Posterior vena cava (tissue), 2 donors: Measurements from ENCODE around the gene RPL36. TPM values are rescaled to one million over a fixed set of nuclear protein-coding genes. Genes with fewer than 3 reads are reported as not detected.
A peak's percentile ranks its signal among the peaks of the same experiment; 100 is the strongest.

Experiments
- DNase-seq: peaks from one replicate; pipeline ENCODE4 v3.0.0-alpha.2; 2020; ENCODE audit warnings: low spot score
- intact Hi-C, 2 donors: fragments of 100-400 bp; cut with DNase I; formaldehyde crosslinking; loops; one replicate each; pipeline versions ENCODE4 v1.14.1 to v1.14.2; 2022 to 2023
- long read RNA-seq, 2 donors: library from polyadenylated mRNA; unstranded; transcript quantifications; one replicate each; pipeline ENCODE4 v2.0.0, GENCODE V29; 2020 to 2021
- total RNA-seq, 2 donors: library from RNA; stranded (reverse); fragmentation: NEBNext Ultra II Directional; extraction: Animal tissue kit (Norgen Biotek cat#: 25700); gene quantifications; one replicate each; pipeline ENCODE4 v1.2.1, GENCODE V29; 2021
- donor health status: DM: yes; HTN: yes; CAD: no.
- donor health status: DM: yes; HTN: yes; CAD: no.

Gene RPL36
- total RNA-seq, result 100 to 1,000 TPM; 525 to 575 TPM
- long read RNA-seq, donor 1, transcript RPL36-201 (4 exons, 707 nt), result major isoform, 60 of 63 reads
- long read RNA-seq, donor 1, partial matches to known transcripts, result 1 of 63 reads
- long read RNA-seq, donor 1, other reads (novel, unspliced or antisense), result 1 of 63 reads
- long read RNA-seq, donor 2, transcript RPL36-201 (4 exons, 707 nt), result major isoform, 71 of 91 reads
- long read RNA-seq, donor 2, transcript RPL36-202 (3 exons, 556 nt), result minor isoform, 6 of 91 reads
- long read RNA-seq, donor 2, partial matches to known transcripts, result 8 of 91 reads
- long read RNA-seq, donor 2, other reads (novel, unspliced or antisense), result 6 of 91 reads

DNA sequence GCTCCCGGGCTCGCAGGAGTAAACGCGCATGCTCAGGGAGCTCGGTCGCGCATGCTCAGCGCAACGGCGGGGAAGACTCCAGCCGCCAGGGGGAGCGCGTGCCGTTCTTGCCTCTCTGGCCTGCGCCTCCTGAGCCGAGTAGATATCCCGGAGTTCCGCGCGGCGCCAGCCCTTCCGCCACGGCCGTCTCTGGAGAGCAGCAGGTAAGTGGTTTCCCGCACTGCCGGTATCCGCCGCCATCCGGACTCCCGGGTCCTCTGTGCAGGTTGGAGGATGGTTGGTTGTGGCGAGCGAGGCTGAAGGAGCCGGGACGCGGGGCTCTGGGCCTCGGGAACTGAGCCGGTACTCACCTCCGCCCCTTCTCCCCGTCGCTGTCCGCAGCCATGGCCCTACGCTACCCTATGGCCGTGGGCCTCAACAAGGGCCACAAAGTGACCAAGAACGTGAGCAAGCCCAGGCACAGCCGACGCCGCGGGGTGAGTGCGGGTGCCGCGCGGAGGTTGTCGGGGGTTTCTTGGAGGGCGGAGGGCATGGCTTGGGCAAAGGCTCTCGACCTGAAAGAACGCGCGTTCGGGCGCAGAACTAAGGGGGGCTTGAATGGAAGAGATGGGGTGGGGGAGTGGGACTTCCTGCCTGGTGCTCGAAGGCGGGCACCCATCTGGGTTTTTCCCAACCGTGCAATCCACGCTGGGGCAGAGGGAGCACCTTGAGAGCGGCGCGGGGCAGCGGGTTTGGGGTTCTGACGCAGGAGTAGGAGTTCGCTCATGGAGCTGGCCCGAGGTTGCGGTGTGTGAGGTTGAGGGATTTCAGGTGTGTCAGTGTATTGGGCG is at the start of gene RPL36:
TSS of gene RPL36 (plus strand) at position 171 of the 830 bp plus-strand sequence. CDS start at position 384, 213 bp downstream.
- intact Hi-C loops, result no loop called here
- peak; percentile 100 for DNase-seq

DNA sequence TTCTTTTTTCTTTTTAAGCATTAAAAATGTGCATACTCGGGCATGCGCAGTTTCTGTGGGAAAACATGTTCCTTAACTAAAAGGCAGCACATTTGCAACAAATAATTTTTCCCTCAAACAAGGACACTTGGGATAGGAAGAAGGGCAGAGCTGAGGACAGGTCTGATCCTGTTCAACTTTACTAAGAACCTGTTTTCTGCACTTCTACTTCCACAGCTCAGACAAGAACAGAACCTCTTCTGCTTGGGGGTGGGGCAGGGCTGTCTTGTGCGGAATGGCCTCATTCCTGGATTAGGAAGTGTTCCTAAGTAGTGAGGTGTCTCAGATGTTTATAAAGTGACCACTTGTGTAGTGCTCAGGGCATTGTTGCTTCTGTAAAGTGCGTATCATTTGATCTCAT is 48.9 kb upstream of the RPL36 start:
- intact Hi-C loops, result no loop called here
- no peak for DNase-seq

DNA sequence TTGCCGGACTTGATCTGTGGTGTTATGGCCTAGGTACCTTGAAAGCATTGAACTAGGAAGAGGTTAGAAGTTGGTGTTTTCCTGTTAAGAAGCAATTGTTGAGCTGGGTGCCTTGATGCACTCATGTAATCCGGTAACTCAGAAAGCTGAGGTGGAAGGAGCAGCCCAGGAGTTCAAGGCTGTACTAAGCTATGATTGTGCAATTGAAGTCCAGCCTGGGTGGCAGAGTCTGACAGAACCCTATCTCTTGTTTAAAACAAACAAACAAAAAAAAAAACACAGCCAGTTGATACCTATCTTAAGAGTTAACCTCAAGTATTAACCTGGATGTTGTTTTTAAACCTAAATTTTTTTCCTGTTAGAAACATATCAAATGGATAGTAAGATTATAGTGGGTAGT is 47.9 kb upstream of the RPL36 start:
- DNase-seq, result peak; percentile 7
- intact Hi-C loops, result no loop called here

DNA sequence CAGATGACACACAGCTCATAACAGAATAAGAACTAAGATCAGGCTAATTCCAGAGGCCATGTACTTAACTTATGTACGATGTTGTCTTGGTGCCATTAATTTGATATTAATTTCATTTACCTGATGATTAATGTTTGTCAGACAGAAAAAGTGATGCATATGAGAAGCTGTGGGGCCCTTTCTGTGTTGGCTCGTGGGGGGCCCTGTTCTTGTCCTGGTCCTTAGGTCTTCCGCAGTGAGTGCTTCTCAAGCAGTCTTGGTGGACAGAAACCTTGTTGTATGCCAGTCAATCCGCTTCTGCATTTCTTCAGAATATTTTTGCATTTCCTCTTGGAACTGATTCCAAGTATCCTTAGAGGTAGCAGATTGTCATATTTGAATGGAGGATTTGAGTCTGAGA is 47.0 kb upstream of the RPL36 start:
- intact Hi-C loops, result no loop called here
- no peak for DNase-seq

DNA sequence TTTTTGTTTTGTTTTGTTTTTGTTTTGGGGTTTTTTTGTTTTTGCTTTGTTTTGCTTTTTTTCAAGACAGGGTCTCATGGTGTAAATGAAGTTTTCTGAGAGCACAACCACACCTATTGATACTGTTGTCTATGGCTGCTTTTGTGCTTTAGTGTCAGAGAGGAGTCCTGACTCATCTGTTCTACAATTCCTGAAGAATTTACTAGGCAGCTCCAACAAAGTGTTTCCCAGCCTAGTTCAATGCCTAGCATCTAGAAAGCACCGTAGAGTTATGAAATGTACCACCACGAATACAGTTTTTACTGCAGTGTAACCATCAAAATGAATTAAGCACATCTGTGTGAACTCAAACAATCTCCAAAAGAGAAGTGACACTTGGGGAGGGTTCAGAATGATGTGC is 46.1 kb upstream of the RPL36 start:
- intact Hi-C loops, result no loop called here

DNA sequence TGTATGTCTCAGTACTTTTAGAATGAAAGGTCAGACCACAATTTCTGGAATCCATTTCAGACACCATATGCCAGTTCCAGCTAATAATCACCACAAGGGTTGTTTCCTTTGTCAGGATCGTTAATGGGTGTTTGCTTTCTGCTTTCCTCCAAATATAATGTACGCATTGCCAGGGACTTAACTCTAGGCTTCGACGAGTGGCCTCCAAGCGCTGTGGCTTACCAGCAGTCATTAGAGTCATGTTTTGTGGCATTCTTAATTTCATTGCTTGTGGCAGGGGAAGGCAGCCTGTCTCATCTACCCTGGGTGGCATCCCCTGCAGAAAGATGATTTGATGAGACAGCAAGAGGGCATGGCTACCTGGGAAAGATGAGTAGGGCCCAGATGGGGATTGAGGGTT is 44.7 kb upstream of the RPL36 start:
- DNase-seq, result peak; percentile 34

More for the DNA sequence above, 46.1 kb upstream of the RPL36 start:
- DNase-seq, result no peak

DNA sequence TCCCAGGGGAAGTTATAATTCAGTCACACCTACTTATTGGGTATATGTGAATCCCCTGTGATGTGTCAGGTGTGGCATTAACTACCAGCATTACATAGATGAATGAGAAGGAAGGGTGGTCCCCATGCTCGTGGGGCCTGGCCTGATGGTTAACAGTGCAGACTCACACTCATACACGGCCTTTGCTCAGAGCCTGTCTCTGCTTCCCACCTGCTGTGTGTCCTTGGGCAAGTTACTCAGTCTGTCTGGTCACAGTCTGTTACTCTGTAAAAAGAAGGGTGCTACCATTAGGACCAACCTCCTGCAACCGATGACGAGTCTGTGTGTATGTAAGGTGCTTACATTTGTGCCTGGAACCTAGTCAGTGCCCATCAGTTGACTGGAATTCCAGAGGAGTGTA is 43.4 kb upstream of the RPL36 start:
- intact Hi-C loops, result no loop called here
- DNase-seq, result peak; percentile 7

More for the DNA sequence above, 44.7 kb upstream of the RPL36 start:
- intact Hi-C loops, result no loop called here

DNA sequence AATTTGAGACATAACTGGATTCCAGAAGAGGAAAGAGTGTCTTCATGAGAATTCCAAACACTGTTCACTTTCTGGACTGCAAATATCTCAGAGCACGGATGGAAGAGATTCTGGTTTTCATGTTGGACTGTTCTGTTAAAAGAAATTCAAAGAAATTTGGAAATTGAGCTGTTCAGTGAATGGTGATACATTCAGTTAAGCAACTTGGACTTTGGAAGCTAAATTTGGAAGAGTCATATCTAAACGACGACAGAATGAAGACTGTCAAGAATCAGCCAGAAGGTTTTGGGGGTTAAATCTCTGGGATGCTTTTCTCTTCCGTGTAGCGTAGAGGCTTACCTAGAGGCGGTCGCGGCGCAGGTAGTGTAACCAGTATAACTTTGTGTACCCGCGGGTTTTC is 41.6 kb upstream of the RPL36 start:
- intact Hi-C loops, result no loop called here

DNA sequence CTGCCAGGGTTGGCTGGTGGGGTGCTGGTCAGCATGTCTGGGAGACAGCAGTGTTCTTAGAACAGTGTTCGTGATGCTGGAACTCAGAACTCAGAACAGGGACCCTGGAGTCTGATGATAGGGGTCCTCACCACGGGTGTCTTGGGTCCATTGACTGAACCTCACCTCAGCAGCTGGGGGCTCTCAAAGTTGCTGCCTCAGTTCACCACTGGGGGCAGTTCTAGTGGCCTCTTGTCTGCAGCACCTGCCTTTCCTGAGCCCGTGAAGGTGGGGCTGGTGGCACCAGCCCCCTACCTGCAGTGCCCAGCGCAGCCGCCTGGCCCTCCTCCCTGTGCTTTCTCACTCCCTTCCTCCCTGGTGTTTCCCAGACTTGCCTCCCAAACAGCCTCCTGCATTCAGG is 38.7 kb upstream of the RPL36 start:
- peak; percentile 45 for DNase-seq

More for the DNA sequence above, 41.6 kb upstream of the RPL36 start:
- DNase-seq, result no peak

DNA sequence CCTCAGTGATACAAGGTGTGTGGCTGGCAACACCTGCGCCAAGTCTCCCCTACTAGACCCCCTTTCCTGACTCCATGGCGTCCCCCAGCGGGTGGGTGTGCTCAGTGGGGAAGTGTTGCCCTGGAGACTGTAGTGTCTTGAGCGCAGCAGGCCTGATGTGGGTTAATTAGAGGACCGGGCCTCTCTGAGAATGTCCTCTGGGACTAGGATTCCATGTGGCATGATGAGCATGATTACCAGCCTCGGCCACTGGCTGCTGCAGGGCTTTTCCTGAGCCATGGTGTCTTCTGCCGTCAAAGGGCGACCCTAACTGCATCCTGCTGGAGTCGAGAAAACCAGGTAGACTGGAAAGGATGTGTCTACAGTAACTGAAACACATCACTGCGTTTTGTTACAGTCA is 37.8 kb upstream of the RPL36 start:
- peak; percentile 73 for DNase-seq
- intact Hi-C loops, result no loop called here

More for the DNA sequence above, 38.7 kb upstream of the RPL36 start:
- intact Hi-C loops, result no loop called here

DNA sequence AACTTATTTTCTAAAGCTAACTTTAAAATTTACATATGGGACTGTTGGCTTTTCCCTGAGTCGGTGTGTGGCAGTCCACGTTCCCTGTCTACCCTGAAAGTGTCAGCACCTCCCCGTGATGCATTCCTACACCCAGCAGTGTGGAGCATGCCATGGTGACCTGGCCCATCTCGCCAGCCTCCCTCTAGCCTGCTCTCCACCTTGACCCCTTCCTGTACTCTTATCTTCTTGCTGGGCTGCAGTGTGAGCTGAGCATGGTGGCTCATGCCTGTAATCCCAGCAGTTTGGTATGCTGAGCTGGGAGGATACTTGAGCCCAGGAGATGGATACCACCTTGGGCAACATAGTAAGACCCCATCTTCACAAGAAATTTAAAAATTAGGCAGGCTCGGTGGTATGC is 35.2 kb upstream of the RPL36 start:
- intact Hi-C loops, result no loop called here
- DNase-seq, result peak; percentile 58

DNA sequence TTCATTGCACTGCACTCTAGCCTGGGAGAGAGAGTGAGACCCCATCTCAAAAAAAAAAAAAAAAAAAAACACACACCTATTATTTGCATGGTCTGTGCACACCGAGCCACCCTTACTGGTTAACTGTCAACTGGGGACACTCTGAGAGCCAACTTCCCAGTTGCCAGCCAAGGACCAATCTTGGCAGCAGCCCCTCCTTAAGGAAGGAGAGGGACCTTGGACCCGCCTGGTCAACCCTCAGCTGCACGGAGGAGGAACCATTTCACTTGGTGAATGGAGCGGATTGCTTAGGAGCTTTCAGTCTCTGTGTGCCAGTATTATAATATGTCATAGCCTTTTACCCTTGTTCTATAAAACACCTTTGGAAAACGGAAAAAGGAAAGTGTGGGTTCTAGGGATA is 34.7 kb upstream of the RPL36 start:
- DNase-seq, result peak; percentile 17
- intact Hi-C loops, result no loop called here

DNA sequence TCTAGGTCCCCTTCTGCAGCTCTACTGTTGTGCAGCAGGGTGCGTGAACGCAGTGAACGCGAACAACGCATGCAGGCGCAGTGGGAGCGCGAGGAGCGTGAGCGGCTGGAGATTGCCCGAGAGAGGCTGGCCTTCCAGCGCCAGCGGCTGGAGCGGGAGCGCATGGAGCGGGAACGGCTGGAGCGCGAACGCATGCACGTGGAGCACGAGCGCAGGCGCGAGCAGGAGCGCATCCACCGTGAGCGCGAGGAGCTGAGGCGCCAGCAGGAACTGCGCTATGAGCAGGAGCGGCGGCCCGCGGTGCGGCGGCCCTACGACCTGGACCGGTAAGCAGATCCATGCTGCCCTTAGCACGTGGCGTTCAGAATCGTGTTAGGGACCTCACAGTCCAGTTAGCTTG is 28.6 kb upstream of the RPL36 start:
- intact Hi-C loops, result no loop called here
- no peak for DNase-seq

DNA sequence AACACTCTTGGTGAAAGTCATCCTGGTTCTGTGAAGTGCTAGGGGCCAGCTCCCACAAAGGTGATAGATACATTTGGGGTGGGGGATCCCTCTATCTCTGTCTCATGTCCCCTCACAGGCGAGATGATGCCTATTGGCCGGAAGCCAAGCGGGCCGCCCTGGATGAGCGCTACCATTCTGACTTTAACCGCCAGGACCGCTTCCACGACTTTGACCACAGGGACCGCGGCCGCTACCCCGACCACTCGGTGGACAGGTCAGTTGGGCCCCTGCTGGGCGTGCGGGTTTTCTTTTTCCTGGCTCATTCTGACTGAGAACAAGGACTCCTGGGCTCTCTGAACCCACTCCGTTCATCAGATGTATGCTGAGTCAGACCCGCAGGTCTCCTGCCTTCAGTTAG is 26.2 kb upstream of the RPL36 start:
- intact Hi-C loops, result no loop called here
- DNase-seq, result no peak

DNA sequence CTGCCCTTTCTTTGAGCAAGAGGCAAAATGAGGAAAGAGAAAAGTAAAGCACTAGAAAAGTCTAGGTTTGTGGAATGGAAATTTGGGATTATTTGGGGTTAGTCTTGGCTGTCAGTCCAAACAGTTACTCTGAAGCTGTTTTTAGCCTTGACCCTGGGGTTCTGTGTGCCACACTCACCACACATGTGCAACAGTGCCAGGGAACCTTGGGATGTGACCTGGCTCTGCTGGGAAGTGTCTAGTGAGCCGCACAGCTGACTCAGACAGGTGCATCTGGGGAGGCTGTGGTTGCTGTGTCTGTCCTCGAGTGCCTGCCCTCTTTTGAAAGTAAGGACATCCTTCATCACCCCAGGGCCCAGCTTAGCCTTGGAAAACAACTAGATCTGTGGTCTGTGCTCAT is 25.6 kb upstream of the RPL36 start:
- intact Hi-C loops, result no loop called here
- no peak for DNase-seq

DNA sequence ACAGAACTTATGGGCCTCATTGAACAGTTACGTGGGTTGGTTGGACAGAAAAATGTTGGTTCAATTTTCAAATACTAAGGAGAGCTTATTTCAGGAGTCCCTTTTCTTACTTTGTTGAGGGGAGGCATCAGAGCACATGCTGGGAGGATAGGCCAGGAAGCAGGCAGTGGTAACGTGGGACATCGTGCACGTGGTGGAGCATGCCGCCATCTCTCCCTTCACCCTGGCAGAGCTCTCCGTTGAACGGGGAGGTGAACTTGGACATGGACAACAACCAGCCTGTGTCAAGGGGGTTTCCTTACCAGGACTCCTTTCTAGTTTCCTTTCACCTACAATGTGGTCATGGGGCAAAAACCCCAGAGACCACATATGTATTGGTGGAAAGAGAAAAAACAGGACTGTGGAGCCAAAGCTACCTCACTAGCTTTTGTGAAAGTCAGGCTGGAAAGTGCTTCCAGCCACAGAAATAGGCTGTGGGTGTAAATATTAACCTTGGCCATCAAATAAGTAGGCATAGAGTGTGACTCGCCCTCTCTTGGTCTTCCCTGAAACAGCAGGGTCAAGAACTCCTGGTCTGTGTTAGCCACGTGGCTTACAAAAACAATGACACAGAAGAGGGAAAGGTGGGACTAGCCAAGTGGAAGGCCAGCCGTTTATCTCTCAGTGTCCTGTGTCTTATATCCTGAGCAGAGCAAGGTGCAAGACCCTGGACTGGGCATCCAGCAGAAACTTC is 24.1 kb upstream of the RPL36 start:
- intact Hi-C loops, result no loop called here
- DNase-seq, result no peak

DNA sequence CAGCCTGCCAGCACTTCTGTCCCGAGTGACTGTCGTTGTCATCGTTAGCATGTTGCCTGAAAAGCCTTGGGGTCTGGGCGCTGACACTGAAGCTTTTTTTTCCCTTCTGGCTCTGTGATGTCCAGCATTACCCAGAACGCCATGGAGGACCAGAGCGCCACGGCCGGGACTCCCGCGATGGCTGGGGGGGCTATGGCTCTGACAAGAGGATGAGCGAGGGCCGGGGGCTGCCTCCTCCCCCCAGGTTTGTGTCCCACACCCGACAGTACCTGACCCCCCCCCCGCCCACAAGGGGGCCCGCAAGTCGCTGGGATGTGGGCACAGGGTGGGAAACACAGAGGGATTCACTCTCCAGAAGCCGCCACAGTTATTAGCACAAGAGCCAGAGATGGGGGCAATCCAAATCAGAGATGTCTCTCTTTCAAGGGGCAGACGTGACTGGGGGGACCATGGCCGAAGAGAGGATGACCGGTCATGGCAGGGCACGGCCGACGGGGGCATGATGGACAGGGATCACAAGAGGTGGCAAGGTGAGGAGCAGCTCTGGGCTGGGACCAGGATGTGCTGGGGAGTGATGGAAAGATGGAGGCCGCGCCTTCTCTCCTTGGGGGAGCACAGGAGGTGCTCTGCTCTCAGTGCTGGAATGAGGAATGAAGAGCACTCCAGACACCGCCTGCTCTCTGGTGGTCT is 23.0 kb upstream of the RPL36 start:
- intact Hi-C loops, result no loop called here
- DNase-seq, result no peak

DNA sequence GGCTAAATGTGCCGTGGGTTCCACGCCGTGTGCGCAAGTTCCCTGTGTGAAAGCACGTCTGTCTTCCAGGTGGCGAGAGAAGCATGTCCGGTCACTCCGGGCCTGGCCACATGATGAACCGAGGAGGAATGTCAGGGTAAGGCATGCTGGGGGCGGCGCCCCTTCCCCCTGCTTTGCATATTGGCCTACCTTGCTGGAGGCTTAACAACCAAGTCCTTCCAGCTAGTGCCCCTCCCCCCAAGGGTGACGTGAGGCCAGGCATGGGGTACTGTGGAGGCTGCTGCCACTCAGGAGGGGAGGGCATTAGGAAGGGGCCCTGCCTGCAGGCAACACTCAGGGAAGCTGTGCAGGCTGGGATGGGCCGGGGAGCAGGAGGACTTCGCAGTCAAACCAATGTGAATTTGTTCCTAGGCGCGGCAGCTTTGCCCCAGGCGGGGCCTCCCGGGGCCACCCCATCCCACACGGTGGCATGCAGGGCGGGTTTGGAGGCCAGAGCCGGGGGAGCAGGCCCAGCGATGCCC is 22.3 kb upstream of the RPL36 start:
- intact Hi-C loops, result no loop called here
- DNase-seq, result no peak

DNA sequence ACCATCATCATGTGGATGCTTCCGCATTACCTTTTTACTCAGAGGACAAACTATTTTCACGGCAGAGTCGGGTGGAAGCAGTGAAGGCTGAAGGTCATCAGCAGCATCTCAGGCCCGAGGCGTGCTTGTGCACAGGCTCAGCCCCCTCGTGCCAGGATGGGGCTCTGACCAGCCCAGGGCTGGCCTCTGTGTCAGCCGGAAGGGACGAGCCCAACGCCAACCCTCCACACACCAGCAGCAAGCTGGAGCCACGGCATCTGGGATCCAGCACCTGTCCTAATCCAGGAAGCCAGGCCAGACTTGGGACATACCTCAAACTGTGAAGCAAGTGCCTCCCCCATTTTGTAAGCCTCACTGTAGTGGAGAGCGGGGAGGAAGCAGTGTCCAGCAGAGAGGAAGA is 20.9 kb upstream of the RPL36 start:
- no peak for DNase-seq
- intact Hi-C loops, result no loop called here
